BE2C (cell line): ENCODE measurements around the gene SLC23A2.

Source experiments
- DNase-seq: peaks from one replicate; pipeline ENCODE4 v3.0.0-alpha.2; 2020
- H3K27me3 ChIP-seq: fragments of 250-450 bp; sonication (Bioruptor Pico); 2 replicates; pipeline ENCODE4 v1.5.1; 2020; ENCODE audit warnings: mild to moderate bottlenecking
- H3K36me3 ChIP-seq: fragments of 250-450 bp; sonication (Bioruptor Pico); 2 replicates; pipeline ENCODE4 v1.5.1; 2020; ENCODE audit warnings: mild to moderate bottlenecking
- H3K4me1 ChIP-seq: fragments of 250-450 bp; sonication (Bioruptor Pico); 2 replicates; pipeline ENCODE4 v1.5.1; 2020
- H3K4me3 ChIP-seq: 2 replicates; pipeline ENCODE4 v1.5.1; 2011; ENCODE audit warnings: low read depth, low read length
- H3K9me3 ChIP-seq: fragments of 250-450 bp; sonication (Bioruptor Pico); 2 replicates; pipeline ENCODE4 v1.5.1; 2020
- CTCF ChIP-seq: IDR thresholded peaks from 2 replicates; pipeline ENCODE4 v1.5.1; 2012; ENCODE audit warnings: mild to moderate bottlenecking, low read depth, low read length

Gene SLC23A2

GRCh38 chr20:4829514-4830215, 171.6 kb downstream of the SLC23A2 start:
- Histone ChIP-seq H3K27me3 (no peaks in the 10 kb centered on the region), H3K4me1 (no peaks in the 10 kb centered on the region), H3K9me3 (no peaks in the 10 kb centered on the region), H3K36me3 (no peaks in the 10 kb centered on the region), H3K4me3 (no peak overlapping the region)
- no peak for TF ChIP-seq CTCF
- no peak for DNase-seq

- Histone ChIP-seq H3K4me3 (no peak overlapping the region), H3K36me3 (no peaks in the 10 kb centered on the region), H3K4me1 (no peaks in the 10 kb centered on the region), H3K27me3 (no peaks in the 10 kb centered on the region), H3K9me3 (no peaks in the 10 kb centered on the region)
- no peak for TF ChIP-seq CTCF
- no peak for DNase-seq
Measured at GRCh38 chr20:4828830-4829513, 172.3 kb downstream of the SLC23A2 start.

- DNase-seq: no peak
- Histone ChIP-seq H3K9me3 (no peaks in the 10 kb centered on the region), H3K27me3 (peaks cover 18% of the 10 kb centered on the region), H3K36me3 (no peaks in the 10 kb centered on the region), H3K4me3 (no peak overlapping the region), H3K4me1 (no peaks in the 10 kb centered on the region)
- TF ChIP-seq CTCF: no peak
Measured at GRCh38 chr20:4821590-4821989, 179.7 kb downstream of the SLC23A2 start.

- H3K4me1 ChIP-seq: no peaks in the 10 kb centered on the region
- TF ChIP-seq CTCF: no peak
- H3K9me3 ChIP-seq: no peaks in the 10 kb centered on the region
- no peak overlapping the region for H3K4me3 ChIP-seq
- peaks cover 18% of the 10 kb centered on the region for H3K27me3 ChIP-seq
- no peak for DNase-seq
- H3K36me3 ChIP-seq: no peaks in the 10 kb centered on the region
Measured at GRCh38 chr20:4820806-4821518, 180.3 kb downstream of the SLC23A2 start.

- Histone ChIP-seq H3K36me3 (no peaks in the 10 kb centered on the region), H3K4me3 (no peak overlapping the region), H3K4me1 (no peaks in the 10 kb centered on the region), H3K27me3 (peaks cover 18% of the 10 kb centered on the region), H3K9me3 (no peaks in the 10 kb centered on the region)
- TF ChIP-seq CTCF: no peak
- no peak for DNase-seq
Measured at GRCh38 chr20:4819901-4820300, 181.4 kb downstream of the SLC23A2 start.

GRCh38 chr20:4817230-4817671, 184.1 kb downstream of the SLC23A2 start:
- no peak for TF ChIP-seq CTCF
- no peak overlapping the region for H3K4me3 ChIP-seq
- DNase-seq: no peak
- H3K36me3 ChIP-seq: no peaks in the 10 kb centered on the region
- H3K27me3 ChIP-seq: peaks cover 7% of the 10 kb centered on the region
- H3K4me1 ChIP-seq: no peaks in the 10 kb centered on the region
- no peaks in the 10 kb centered on the region for H3K9me3 ChIP-seq
